ENCODE measurements around the gene ACTN3.
A peak's percentile ranks its signal among the peaks of the same experiment; 100 is the strongest.
"Not testable (repeated sequence)": the region's sequence is repeated elsewhere in the genome, so short reads cannot be mapped to it uniquely, and the experiment has no call there.

Gene ACTN3

DNA sequence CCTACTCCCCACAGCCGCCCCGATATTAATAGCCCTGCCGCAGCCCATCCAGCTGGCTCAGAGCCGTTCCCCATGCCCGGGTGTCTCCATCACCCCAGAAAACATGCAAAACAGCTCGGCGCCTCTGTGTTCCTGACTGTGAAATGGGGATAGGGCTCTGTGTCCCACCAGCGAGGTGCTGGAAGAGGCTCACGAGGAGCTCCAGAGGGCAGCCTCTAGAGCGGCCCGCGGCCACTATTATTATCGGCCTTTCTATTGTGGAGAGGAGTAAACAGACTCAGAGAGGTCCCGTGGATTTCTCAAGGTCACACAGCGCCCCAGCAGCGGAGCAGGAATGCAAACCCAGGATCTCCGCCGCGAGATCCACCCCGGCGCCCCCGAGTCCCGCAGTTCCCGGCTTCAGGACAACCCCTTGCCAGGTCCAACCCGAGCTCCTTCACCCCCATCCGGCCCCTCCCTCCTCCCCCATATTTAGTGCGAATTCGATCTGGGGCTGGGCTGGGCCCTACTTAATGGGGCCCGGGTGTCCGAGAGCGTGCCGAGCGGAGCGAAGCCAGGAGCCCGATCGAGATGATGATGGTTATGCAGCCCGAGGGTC is at the start of gene ACTN3:
TSS of gene ACTN3 (plus strand) at position 536 of the 598 bp plus-strand sequence. CDS start at position 571, 35 bp downstream.
- DNase-seq: no peak

DNA sequence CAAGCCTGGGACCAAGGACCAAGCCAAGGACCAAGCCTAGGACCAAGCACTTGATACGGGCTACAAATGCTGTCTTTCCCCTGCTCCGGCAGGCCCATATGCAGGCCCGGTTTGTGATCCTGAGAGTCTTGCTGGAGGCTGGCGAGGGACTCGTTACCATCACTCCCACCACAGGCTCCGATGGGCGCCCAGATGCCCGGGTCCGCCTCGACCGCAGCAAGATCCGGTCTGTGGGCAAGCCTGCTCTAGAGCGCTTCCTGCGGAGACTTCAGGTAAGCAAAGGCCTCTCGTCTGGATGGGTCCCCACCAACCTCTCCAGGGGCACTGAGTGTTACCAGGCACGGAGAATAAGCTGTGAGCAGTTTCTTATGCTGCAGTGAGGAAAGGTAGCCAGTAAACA is 49.5 kb upstream of the ACTN3 start:
- DNase-seq: no peak

DNA sequence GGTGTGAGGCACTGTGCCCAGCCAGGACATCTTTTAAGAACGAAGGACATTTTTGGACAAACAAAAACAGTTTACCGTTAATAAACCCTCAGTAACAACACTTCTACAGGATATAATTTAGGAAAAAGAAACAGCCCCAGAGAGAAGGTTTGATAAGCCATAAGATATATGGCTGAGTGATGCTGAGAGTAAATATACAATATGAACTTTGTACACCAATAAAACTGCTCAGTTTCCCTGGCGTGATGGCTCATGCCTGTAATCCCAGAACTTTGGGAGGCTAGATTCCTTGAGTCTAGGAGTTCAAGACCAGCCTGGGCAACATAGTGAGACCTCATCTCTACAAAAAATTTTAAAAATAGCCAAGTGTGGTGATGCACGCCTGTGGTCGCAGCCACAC is 48.2 kb upstream of the ACTN3 start:
- DNase-seq: no peak

DNA sequence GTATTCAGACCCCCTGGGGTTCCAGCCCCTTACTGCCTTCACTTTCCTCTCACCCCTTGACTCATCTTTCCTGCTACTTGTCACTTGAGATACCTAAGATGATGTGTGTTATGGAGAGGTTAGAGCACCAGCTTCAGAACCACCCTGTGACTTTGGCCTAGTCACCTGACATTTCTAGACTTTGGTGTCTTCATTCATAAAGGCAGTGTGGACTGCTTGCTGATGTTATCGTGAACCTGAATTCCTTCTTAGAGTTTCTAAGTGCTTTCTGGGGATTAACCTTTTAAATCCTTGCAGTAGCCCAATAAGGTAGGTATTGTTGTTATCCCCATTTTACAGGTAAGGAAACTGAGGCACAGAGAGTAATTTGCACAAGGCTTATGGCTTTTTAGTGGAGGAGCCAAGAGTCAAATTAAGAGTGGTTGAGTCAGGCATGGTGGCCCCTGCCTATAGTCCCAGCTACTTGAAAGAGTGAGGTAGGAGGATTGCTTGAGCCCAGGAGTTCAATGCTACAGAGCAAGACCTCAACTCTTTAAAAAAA is 41.4 kb upstream of the ACTN3 start:
- DNase-seq: no peak

DNA sequence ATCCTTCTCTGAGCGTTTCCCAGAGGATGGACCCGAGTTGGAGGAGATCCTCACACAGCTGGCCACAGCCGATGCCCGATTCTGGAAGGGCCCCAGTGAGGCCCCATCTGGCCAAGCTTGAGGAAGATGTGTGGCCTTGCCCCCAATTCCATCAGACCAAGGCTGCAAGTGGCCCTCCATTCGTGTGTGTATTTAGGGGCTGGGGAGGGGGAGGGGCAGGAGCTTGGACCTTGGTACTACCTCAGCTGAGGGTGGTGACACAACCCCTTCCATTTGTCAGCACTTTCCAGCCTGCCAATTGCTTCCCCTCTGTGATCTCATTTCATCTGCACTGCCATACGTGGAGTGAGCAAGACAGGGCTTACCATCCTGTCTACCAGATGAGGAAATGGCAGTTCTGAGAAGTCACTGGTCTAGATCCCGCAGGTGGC is 37.6 kb upstream of the ACTN3 start:
- DNase-seq: no peak

DNA sequence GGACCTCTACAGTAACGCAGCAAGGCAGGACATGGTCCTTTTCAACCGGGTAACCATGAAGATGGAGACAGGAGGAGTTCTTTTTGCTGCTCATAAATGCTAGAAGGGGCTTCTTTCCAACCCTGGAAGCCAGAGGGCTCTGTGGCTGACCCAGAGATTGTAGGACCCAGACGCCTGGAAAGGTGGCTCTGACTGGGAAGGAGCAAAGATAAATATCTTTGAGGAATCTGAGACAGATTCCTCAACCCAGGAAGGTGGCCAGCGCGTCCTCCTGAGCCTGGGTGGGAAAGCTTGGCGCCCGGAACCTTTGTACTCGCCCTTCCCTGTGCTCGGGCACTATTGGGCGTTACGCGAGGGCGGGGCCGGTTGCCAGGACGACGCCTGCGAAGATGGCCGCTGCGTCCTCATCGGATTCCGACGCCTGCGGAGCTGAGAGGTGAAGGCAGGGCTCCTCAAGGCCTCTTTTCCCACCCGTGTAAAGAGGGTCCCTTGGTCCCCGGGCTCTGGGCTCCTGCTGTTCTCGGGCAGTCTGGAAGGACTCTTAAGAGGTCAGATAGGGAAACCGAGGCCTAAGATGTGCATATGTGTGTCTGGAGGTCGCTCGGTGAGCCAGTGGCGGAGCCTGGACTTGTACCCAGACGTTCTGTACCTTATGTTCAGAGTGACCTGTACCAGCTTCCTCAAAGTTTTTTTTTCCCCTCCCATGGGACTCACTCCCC is 36.3 kb upstream of the ACTN3 start, which contains the start of gene BBS1:
TSS of gene BBS1 (plus strand) at position 365 of the 719 bp plus-strand sequence. CDS start at position 390, 25 bp downstream.
- peak; percentile 87 for DNase-seq

DNA sequence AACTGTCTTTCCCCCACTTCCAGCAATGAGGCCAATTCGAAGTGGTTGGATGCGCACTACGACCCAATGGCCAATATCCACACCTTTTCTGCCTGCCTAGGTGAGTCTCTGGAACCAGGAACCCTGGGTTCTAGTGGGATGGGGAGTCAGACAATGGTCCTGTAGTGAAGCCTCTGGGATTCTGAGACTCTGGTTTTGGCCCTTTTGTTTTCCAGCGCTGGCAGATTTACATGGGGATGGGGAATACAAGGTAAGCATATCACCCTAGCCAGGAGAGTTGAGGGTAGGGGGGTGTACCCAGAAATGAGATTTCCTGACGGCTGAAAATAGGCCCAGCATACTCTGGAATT is 35.7 kb upstream of the ACTN3 start:
- DNase-seq: no peak

DNA sequence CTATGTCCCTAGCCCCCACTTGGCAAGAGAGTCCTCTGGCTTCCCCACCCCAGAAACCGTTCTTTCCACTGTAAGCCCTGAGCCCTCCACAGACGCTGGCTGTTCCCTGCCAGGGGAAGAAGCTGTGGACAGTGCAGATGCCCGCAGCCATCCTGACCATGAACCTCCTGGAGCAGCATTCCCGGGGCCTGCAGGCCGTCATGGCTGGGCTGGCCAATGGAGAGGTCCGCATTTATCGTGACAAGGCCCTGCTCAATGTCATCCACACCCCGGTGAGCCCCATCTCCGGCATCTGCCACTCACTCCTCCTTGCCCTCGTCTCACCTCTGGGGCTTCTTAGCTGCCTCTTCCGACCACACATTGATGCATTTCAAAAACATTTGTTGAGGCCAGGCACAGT is 23.1 kb upstream of the ACTN3 start:
- DNase-seq: no peak

DNA sequence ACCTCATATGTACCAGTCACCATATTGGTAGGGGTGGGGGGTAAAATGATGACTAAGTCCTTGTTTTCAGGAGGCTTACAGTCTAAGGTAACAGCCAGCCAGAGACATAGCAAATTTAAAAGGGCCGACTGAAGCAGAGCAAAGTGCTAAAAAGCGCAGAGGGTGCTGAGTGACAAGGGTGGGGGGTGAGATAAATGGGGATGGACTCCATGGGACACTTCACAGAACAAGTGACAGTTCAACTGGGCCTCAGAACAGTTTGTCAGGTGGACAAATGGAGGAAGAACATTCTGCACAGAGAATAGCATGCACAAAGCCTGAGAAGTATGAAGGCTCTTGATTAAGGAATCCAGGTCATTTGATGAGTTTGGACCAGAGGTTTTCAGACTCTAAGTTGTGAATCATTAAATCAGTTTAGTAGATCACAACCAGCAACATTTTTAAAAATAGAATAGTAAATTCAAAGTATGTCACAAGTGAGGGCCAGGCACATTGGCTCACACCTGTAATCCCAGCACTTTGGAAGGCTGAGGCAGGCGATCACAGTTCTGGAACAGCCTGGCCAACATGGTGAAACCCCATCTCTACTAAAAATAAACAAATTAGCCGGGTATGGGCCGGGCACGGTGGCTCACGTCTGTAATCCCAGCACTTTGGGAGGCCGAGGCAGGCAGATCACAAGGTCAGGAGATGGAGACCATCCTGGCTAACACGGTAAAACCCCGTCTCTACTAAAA is 22.2 kb upstream of the ACTN3 start:
- no peak for DNase-seq

DNA sequence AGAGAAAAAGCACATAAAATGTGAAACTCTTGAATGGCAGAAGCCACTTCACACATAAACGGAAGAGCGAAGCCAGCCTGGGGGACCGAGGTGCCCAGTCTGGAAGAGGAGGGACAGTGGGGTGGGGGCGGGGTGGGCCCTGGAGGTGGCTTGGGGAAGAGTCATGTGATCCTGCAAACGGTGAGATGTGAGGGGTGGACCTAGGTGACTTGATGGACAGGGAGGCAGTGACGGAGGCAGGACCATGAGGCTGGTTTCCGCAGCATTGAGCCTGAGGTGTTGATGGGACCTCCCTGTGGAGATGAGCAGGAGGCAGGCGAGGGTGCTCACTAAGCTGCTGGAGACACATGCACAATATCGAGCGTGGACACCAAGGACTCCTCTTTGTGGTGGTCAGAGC is 17.6 kb upstream of the ACTN3 start:
- DNase-seq: no peak

DNA sequence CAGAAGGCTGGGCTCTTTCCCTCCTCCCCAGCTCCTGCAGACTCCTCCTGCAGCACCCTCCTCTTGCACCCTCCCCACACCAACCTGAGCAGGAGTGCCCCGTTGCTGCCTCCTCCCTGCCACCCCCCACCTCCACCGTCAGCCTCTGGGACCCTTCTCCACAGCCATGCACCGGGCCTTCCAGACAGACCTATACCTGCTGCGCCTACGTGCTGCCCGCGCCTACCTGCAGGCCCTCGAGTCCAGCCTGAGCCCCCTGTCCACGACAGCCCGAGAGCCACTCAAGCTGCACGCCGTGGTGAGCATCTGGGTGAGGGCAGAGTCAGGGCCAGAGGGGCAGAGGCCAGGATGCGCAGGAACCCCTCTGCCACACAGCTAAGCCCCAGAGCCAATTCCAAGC is 17.0 kb upstream of the ACTN3 start:
- no peak for DNase-seq

DNA sequence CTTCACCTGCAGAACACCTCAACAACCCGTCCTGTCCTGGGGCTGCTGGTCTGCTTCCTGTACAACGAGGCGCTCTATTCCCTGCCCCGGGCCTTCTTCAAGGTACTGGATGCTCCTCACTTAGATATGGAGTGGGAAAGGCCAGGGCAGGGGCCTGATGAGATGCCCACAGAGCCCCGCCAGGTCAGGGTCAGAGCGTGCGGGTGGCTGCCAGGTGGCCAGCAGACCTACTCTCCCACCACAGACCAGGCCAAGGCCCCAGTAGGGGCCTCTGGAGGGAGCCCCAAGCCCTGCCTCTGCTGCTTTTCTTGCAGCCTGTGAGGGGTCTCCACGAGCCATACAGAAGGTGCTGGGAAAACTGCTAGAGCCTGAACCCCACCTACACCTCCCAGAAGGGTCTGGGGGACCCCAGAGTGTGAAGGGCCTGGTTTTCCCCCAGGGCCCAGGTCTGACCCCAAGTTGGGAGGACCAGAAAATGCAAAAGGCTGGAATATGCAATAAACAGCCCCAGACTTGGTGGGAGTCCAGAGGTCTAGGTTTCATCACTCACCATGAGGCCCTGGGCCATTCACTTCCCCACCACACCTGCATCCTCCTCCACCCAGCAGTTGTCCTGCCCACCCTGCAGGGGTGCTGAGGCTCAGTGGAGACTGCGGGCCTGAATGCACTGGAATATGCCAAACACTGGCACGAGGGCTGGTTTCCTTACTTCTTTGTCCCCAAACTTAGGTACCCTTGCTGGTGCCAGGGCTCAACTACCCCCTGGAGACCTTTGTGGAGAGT is 15.6 kb upstream of the ACTN3 start:
- no peak for DNase-seq

DNA sequence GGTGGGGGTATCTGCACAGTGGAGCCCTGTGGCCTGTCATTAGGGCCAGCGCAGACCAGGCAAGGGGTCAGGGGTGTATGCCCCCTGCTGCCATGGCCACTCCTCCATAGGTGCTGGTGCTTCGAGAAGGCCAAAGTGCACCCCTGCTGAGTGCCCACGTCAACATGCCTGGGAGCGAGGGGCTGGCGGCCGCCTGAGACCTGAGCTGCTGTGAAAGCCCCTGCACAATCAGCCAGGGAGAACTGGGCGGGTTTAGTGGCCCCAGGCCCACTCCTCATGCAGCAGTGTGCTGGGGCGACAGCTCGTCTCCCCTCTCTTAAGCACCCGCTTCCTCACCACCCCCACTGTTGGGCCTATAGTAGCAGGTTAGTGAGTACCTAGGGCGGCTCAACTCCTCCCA is 14.9 kb upstream of the ACTN3 start:
- DNase-seq: no peak

DNA sequence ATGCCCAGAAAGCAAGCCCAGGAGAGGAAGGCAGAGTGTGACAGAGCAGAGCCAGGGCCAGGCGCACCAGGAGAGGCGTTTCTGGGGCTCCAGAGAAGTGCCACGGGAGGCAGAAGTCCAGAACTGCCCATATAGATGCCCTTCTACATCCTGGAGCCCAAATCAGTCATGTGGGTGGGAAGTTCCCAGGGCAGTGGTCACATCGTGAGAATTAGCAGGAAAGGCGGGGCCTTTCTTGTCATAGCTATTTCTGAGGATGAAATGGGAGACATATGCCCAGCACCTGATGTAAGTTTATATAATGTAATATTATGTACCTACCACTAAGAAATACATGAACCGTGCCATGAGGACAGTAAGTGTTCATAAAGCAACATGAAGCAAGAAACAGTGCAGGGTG is 13.9 kb upstream of the ACTN3 start:
- DNase-seq: no peak

DNA sequence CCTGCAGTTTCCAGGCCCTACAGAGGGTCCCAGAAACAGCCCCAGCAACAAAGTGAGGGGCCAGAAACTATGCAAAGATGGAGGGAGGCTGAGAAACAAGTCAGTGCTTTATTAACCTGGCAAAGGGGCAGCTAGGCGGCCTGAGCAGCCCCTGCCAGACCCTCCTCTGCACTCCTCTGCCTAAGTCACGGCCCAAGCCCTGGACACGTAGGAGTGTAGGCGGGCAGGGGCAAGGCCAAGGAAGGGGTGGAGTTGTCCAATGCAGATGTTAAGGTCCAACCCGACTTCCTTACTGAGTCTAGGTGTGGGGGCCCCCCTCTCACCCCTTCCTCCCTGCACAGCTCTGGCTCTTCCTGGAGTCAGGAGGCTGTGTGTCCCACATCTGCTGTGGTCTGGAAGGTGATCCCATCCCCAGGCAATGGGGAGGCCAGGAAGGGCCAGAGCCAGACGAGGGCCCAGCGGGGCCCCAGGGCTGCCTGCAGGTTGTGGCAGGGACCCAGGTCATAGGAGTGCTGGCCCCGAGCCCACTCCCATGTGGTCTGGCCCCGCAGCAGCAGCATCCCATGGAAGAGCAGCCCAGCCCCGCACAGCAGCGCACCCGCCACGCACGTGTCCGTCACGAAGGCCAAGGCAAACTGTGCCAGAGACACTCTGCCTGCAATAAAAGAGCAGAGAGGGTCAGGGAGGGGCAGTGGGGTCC is 7.4 kb upstream of the ACTN3 start:
- no peak for DNase-seq

DNA sequence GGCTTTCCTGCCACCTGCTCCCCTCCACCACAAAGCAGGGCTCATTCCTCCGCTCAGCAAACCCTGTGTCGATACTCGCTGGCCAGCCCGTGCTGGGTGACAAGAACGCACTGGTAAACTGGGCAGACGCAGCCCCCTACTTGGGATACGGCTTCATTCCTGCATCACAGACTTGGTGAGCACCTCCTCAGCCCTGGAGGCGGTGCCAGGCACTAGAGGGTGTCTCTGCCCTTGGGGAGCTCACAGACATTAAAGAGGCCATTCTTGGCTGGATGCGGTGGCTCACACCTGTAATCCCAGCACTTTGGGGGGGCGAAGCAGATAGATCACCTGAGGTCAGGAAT is 6.9 kb upstream of the ACTN3 start:
- DNase-seq: no peak

DNA sequence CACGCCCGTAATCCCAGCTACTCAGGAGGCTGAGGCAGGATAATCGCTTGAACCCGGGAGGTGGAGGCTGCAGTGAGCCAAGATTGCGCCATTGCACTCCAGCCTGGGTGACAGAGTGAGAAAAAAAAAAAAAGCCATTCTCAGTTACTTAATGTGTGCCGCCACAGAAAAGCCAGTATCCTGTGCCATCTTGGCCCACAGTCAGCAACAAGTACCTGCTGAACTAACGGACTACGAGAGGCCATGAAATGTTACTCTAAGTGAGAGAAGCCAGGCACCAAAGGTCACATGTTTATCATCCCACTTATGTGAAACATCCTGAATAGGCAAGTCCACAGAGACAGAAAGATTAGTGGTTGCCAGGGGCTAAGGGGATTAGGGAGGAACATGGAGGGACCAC is 6.1 kb upstream of the ACTN3 start:
- DNase-seq: not testable (repeated sequence)

DNA sequence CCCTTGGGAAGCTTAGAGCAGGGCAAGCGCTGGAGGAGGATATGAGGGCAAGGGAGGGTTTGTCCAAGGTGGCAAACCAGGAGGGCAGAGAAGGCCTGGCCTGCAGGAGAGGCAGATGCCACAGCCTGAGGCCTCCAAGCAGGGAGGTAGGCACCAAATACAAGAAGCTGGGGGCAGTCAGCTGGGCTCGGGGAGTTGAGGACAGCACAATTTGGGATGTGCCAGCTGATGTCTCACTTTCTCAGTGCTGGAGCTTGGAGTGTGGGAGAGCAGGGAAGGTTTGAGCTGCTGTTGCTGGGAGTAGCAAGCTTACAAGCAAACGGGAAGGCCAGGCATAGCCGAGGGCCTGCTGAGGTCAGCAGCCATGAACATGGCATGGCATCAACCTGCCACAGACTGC is 4.8 kb upstream of the ACTN3 start:
- no peak for DNase-seq

DNA sequence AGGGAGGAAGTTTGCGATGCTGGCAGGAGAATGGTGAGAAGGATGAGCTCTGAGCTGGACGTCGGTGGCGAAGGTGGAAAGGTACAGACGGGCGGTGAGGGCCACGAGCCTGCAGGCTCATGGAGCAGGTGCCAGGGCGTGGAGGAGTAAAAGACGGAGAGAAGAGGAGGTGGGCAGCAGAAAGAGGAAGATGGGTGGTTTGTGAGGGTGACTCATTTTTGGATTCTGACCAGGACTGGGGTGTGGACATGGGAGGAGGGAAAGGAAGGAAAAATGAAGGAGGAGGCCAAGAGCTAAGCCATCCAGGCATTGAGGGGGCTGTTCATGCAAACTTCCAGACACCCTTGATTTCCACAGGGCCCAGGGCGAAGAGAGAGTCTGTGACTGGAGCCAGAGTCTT is 4.3 kb upstream of the ACTN3 start:
- DNase-seq: no peak

DNA sequence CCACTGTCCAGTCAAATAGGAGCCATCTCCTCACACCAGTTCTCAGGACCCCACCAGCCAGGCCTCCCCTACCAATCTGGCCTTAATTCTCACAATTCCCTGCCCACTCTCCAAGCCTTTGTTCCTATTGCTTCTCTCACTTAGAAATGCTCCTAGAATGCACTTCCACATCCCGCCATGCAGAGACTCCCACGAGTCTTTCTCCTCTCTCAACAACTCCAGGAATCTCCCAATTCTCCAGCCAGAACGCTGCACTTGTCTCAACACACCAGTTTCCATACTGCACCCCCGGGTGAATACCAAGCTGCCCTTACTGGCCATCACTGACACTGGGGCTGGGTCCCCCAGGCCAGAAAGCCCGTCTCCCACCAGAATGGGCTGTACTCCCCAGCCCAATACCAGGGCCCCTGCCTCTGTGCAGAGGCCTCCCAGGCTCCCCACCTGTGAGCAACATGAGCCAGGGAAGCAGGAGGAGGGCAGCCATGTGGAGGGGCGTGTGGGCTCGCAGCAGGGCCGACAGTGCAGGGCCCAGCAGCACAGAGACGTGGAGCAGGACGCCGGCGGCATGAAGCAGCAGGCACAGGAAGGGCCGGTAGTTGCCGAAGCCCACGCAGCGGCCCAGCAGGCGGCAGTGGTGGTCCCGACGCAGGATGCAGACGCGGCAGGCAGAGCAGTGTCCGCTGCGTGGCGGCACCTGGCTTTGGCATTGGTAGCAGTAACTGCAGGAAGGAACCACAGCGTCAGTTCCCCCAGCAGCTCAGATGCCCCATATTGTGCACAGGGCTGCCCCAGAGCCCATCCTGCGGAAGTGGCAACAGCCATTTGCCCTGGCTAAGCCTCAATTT is 3.2 kb upstream of the ACTN3 start:
- no peak for DNase-seq

DNA sequence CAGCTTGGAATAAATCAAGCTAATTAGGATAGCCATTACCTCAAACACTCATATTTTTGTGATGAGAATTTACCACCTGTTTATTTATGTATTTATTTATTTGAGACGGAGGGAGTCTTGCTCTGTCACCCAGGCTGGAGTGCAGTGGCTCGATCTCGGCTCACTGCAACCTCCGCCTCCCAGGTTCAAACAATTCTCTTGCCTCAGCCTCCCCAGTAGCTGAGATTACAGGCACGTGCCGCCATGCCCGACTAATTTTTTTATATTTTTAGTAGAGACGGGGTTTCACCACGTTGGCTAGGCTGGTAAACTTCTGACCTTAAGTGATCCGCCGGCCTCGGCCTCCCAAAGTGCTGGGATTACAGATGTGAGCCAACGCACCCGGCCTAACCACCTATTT is 1.8 kb upstream of the ACTN3 start:
- not testable (repeated sequence) for DNase-seq
